KOPT-K1 (cell line): Measurements from ENCODE around the gene SLC35G6.

ENCODE experiments used
- H3K27ac ChIP-seq: fragments of 200-600 bp; sonication (generic); 2 replicates; pipeline ENCODE4 v1.5.1; 2016; ENCODE audit warnings: antibody characterized with exemption, mild to moderate bottlenecking, low read depth, low read length; ENCODE audit not compliant: poor library complexity, severe bottlenecking
- H3K36me3 ChIP-seq: fragments of 200-600 bp; sonication (generic); 2 replicates; pipeline ENCODE4 v1.5.1; 2017; ENCODE audit warnings: antibody characterized with exemption, mild to moderate bottlenecking, low read length, moderate library complexity; ENCODE audit not compliant: insufficient read depth
- H3K9me3 ChIP-seq: fragments of 200-600 bp; sonication (generic); 2 replicates; pipeline ENCODE4 v1.5.1; 2017; ENCODE audit warnings: antibody characterized with exemption, low read length, mild to moderate bottlenecking; ENCODE audit not compliant: insufficient read depth, poor library complexity, severe bottlenecking

SLC35G6 gene

GRCh38 chr17:7530023-7530900 is 49.0 kb downstream of the SLC35G6 start:
- Histone ChIP-seq H3K27ac (no peak overlapping the region), H3K36me3 (no peaks in the 10 kb centered on the region), H3K9me3 (peaks cover 31% of the 10 kb centered on the region)
